Natural killer cell (primary cell): ENCODE data around the gene ASB1. TPM values are rescaled to one million over a fixed set of nuclear protein-coding genes. Genes with fewer than 3 reads are reported as not detected.

Experiments used
- ATAC-seq, 3 donors: fragments of 150-1000 bp in 2 of 3; fragments of 200-7000 bp in 1 of 3; cut with Tn5 transposase; 1 replicate in 1 of 3; 2 replicates in 2 of 3; pipeline ENCODE4 v1.10.0; 2021; ENCODE audit warnings: mild to moderate bottlenecking in 2 of 3, moderate library complexity in 2 of 3
- DNase-seq, 2 donors: peaks; one replicate each; pipeline versions ENCODE4 v3.0.0 to v3.0.0-alpha.2; 2013 to 2021; ENCODE audit warnings: mixed read lengths in 1 of 2
- H3K27ac ChIP-seq: one replicate; pipeline ENCODE4 v1.5.1; 2013; ENCODE audit warnings: mild to moderate bottlenecking, low read length
- H3K27me3 ChIP-seq: one replicate; pipeline ENCODE4 v1.6.1; 2013; ENCODE audit warnings: low read length; ENCODE audit not compliant: control insufficient read depth, insufficient read depth
- H3K36me3 ChIP-seq: one replicate; pipeline ENCODE4 v1.6.1; 2013; ENCODE audit warnings: low read length; ENCODE audit not compliant: control insufficient read depth, insufficient read depth
- H3K4me1 ChIP-seq: one replicate; pipeline ENCODE4 v1.6.1; 2013; ENCODE audit warnings: low read length; ENCODE audit not compliant: control insufficient read depth, insufficient read depth
- H3K4me3 ChIP-seq: one replicate; pipeline ENCODE4 v1.5.1; 2013; ENCODE audit warnings: low read length
- H3K9me3 ChIP-seq: one replicate; pipeline ENCODE4 v1.6.1; 2013; ENCODE audit warnings: low read length; ENCODE audit not compliant: control insufficient read depth, insufficient read depth
- H3K27ac Mint-ChIP-seq, 2 donors: one replicate each; pipeline ENCODE4 v1.8.0; 2022; ENCODE audit warnings: mild to moderate bottlenecking in 2 of 2, mixed read lengths in 2 of 2, moderate library complexity in 1 of 2
- H3K27me3 Mint-ChIP-seq, 2 donors: one replicate each; pipeline ENCODE4 v1.8.0; 2022; ENCODE audit warnings: low read depth in 2 of 2, mixed read lengths in 2 of 2
- H3K36me3 Mint-ChIP-seq: one replicate; pipeline ENCODE4 v1.8.0; 2022; ENCODE audit warnings: mixed read lengths
- H3K4me1 Mint-ChIP-seq, 2 donors: one replicate each; pipeline ENCODE4 v1.8.0; 2022; ENCODE audit warnings: mixed read lengths in 2 of 2
- H3K4me3 Mint-ChIP-seq: one replicate; pipeline ENCODE4 v1.8.0; 2022; ENCODE audit warnings: mild to moderate bottlenecking, moderate library complexity, mixed read lengths
- H3K9me3 Mint-ChIP-seq, 2 donors: one replicate each; pipeline ENCODE4 v1.8.0; 2022; ENCODE audit warnings: mixed read lengths in 2 of 2
- CTCF ChIP-seq: fragments of 200-600 bp; IDR thresholded peaks from one replicate; pipeline ENCODE4 v1.8.0; 2022; ENCODE audit warnings: antibody characterized with exemption
- WGBS: methylation state at CpG from one replicate; pipeline ENCODE4 v1.1.7; 2013; ENCODE audit warnings: missing lambda C conversion rate; ENCODE audit not compliant: insufficient coverage; 5-methylcytosine and 5-hydroxymethylcytosine counted together
- intact Hi-C: fragments of 100-400 bp; cut with micrococcal nuclease; formaldehyde crosslinking; loops from one replicate; pipeline ENCODE4 v1.14.2; 2022
- total RNA-seq, 4 donors: library from RNA; stranded (reverse); fragments of 120-200 nt in 1 of 4; gene quantifications; one replicate each; pipeline versions ENCODE4 v1.2.3 to v1.2.4, GENCODE V29; 2013 to 2022

ASB1 gene
- total RNA-seq, 3 donors from 2014 or later (not counting 1 experiment from before 2014, with no cell fraction given): 38.3 to 47.5 (median 38.9) TPM

- Mint-ChIP-seq H3K27me3 (no peaks in the 10 kb centered on the region), H3K27ac (no peak overlapping the region), H3K36me3 (no peaks in the 10 kb centered on the region), H3K4me1 (no peaks in the 10 kb centered on the region), H3K9me3 (no peaks in the 10 kb centered on the region), H3K4me3 (no peak overlapping the region)
- intact Hi-C loops: no loop called here
- no peaks in the 10 kb centered on the region for H3K27me3 ChIP-seq
- H3K9me3 ChIP-seq: no peaks in the 10 kb centered on the region
- no peak overlapping the region for H3K27ac ChIP-seq
- no peak for TF ChIP-seq CTCF
- H3K4me3 ChIP-seq: no peak overlapping the region
- no peaks in the 10 kb centered on the region for H3K4me1 ChIP-seq
- ATAC-seq: no peak
- peak in 1 of 2 donors; percentile 9 for DNase-seq
- WGBS: 93% methylated on average over 12 of the region's 12 CpGs
- no peaks in the 10 kb centered on the region for H3K36me3 ChIP-seq
Measured at GRCh38 chr2:238487652-238488346, 61.1 kb downstream of the ASB1 start.

GRCh38 chr2:238488347-238488826 is 61.7 kb downstream of the ASB1 start:
- 87% methylated on average over 10 of the region's 10 CpGs for WGBS

GRCh38 chr2:238489431-238489830 is 62.7 kb downstream of the ASB1 start:
- Mint-ChIP-seq H3K9me3 (no peaks in the 10 kb centered on the region), H3K4me3 (no peak overlapping the region), H3K27ac (no peak overlapping the region), H3K36me3 (no peaks in the 10 kb centered on the region), H3K27me3 (no peaks in the 10 kb centered on the region), H3K4me1 (peaks cover 0 to 2% of the 10 kb centered on the region in 2 donors)
- Histone ChIP-seq H3K27me3 (no peaks in the 10 kb centered on the region), H3K9me3 (no peaks in the 10 kb centered on the region), H3K27ac (no peak overlapping the region), H3K4me1 (no peaks in the 10 kb centered on the region), H3K4me3 (no peak overlapping the region), H3K36me3 (no peaks in the 10 kb centered on the region)
- peak in 1 of 2 donors; percentile 12 for DNase-seq
- intact Hi-C loops: no loop called here
- 86% methylated on average over 14 of the region's 14 CpGs for WGBS
- no peak for ATAC-seq
- no peak for TF ChIP-seq CTCF

More at GRCh38 chr2:238488347-238488826, 61.7 kb downstream of the ASB1 start:
- no peaks in the 10 kb centered on the region for H3K4me1 Mint-ChIP-seq
- no peak overlapping the region for H3K27ac ChIP-seq
- H3K36me3 ChIP-seq: no peaks in the 10 kb centered on the region
- no peaks in the 10 kb centered on the region for H3K27me3 ChIP-seq
- intact Hi-C loops: no loop called here
- no peaks in the 10 kb centered on the region for H3K27me3 Mint-ChIP-seq
- no peaks in the 10 kb centered on the region for H3K36me3 Mint-ChIP-seq
- no peaks in the 10 kb centered on the region for H3K9me3 Mint-ChIP-seq
- H3K4me1 ChIP-seq: no peaks in the 10 kb centered on the region
- H3K9me3 ChIP-seq: no peaks in the 10 kb centered on the region
- ATAC-seq (no peak), DNase-seq (no peak)
- no peak for TF ChIP-seq CTCF
- H3K4me3 ChIP-seq: no peak overlapping the region
- no peak overlapping the region for H3K27ac Mint-ChIP-seq
- H3K4me3 Mint-ChIP-seq: no peak overlapping the region

- Histone ChIP-seq H3K9me3 (no peaks in the 10 kb centered on the region), H3K27me3 (no peaks in the 10 kb centered on the region), H3K4me1 (no peaks in the 10 kb centered on the region), H3K4me3 (no peak overlapping the region), H3K27ac (no peak overlapping the region), H3K36me3 (no peaks in the 10 kb centered on the region)
- ATAC-seq: no peak
- H3K9me3 Mint-ChIP-seq: no peaks in the 10 kb centered on the region
- H3K4me3 Mint-ChIP-seq: no peak overlapping the region
- no peaks in the 10 kb centered on the region for H3K36me3 Mint-ChIP-seq
- no peak for TF ChIP-seq CTCF
- no peak for DNase-seq
- intact Hi-C loops: no loop called here
- no peaks in the 10 kb centered on the region for H3K27me3 Mint-ChIP-seq
- no peak overlapping the region for H3K27ac Mint-ChIP-seq
- peaks cover 0 to 7% of the 10 kb centered on the region in 2 donors for H3K4me1 Mint-ChIP-seq
Measured at GRCh38 chr2:238489896-238490295, 63.2 kb downstream of the ASB1 start.
